ENCODE data around the gene ANO8. TPM values are rescaled to one million over a fixed set of nuclear protein-coding genes. Genes with fewer than 3 reads are reported as not detected.
A peak's percentile ranks its signal among the peaks of the same experiment; 100 is the strongest.

ANO8 gene
- total and polyA plus RNA-seq, 8 donors = 9.8 to 21.0 (median 12.2) TPM

DNA sequence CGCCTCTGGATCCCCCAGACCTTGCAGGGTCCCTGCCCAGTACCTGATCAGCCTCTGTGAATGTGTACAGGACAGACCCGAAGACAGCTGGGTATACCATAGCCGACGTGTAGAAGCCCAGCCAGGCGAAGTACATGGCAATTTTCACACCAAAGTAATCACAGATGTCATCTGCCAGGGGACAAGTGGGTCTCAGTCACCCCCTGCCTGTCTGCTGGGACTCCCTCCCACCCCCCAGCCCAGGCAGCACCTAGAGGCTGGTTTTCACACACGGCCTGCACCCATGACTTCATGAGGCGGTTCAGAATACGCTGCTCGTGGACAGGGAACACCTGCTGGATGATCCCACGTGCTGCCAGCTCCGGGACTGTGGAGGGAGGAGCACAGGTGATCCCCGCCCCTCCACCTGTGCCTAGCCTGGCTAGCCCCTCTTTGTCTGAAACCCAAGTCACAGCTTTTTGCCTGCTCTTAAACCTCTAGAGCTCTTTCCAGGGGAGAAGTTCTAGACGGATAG lies 3.6 kb downstream of the ANO8 start:
- ATAC-seq = no peak
- DNase-seq = no peak
- peaks cover 0 to 9% of the 10 kb centered on the region in 2 donors for H3K36me3 ChIP-seq
- peaks cover 4 to 54% of the 10 kb centered on the region in 2 donors for H3K4me1 ChIP-seq
- no peak overlapping the region for H3K27ac ChIP-seq
- H3K4me3 ChIP-seq = no peak overlapping the region
- TF ChIP-seq, protein P1, sequence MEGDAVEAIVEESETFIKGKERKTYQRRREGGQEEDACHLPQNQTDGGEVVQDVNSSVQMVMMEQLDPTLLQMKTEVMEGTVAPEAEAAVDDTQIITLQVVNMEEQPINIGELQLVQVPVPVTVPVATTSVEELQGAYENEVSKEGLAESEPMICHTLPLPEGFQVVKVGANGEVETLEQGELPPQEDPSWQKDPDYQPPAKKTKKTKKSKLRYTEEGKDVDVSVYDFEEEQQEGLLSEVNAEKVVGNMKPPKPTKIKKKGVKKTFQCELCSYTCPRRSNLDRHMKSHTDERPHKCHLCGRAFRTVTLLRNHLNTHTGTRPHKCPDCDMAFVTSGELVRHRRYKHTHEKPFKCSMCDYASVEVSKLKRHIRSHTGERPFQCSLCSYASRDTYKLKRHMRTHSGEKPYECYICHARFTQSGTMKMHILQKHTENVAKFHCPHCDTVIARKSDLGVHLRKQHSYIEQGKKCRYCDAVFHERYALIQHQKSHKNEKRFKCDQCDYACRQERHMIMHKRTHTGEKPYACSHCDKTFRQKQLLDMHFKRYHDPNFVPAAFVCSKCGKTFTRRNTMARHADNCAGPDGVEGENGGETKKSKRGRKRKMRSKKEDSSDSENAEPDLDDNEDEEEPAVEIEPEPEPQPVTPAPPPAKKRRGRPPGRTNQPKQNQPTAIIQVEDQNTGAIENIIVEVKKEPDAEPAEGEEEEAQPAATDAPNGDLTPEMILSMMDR (IDR thresholded peaks at IDR 0.05) = no peak
- peaks cover 0 to 2% of the 10 kb centered on the region in 2 donors for H3K9me3 ChIP-seq
- H3K27me3 ChIP-seq = peaks cover 0 to 35% of the 10 kb centered on the region in 2 donors
- intact Hi-C loops (cut with DNase I) = no loop called here

DNA sequence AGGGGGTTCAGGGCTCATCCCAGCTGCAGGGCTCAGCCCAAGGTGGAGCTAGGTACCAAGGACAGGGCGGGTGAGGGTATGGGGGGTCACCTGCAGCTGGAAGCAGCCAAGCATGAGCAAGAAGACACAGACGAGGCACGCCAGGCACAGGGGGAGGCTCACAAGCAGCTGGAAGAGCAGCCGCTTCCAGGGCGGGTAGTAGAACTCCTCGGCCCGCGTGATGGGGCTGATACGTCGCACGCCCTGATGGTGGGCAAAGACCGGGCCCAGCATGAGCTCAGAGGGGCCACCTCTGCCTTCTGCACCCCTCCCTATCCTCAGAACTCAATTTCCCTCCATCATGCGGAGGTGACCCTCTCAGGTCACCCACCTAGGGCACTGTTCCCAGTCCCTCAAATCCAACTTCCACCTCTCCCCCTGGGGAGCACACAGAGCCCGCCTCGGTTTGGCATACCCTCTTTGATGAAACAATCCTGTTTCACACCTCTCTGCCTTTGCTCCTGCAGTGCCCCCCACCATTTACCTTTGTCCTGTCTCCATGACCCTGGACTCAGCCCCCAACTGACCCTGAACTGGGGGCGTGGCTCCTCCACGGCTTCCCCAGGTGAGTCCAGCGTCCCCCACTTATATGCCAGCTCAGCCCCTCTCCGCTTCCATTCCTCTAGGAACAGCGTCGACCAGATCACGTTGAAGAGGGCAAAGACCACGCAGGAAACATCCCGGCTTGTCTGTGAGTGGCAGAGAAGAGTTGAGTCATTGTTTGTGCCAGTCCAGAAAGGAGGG lies 4.2 kb downstream of the ANO8 start:
- Histone ChIP-seq H3K27ac (no peak overlapping the region), H3K9me3 (peaks cover 0 to 2% of the 10 kb centered on the region in 2 donors), H3K36me3 (peaks cover 0 to 9% of the 10 kb centered on the region in 2 donors), H3K4me1 (peaks cover 0 to 47% of the 10 kb centered on the region in 2 donors), H3K27me3 (peaks cover 0 to 35% of the 10 kb centered on the region in 2 donors), H3K4me3 (no peak overlapping the region)
- ATAC-seq = no peak
- DNase-seq = no peak
- intact Hi-C loops (cut with DNase I) = no loop called here
- TF ChIP-seq, protein P1 (IDR thresholded peaks at IDR 0.05) = no peak

GRCh38 chr19:17329366-17330261 lies 5.0 kb downstream of the ANO8 start:
- Histone ChIP-seq H3K4me1 (peaks cover 0 to 41% of the 10 kb centered on the region in 2 donors), H3K36me3 (peaks cover 0 to 15% of the 10 kb centered on the region in 2 donors), H3K27ac (no peak overlapping the region), H3K4me3 (no peak overlapping the region), H3K9me3 (peaks cover 0 to 2% of the 10 kb centered on the region in 2 donors), H3K27me3 (peaks cover 0 to 35% of the 10 kb centered on the region in 2 donors)
- TF ChIP-seq, protein P1 (IDR thresholded peaks at IDR 0.05) = no peak
- intact Hi-C loops (cut with DNase I) = no loop called here
- no peak for ATAC-seq
- DNase-seq = no peak

- DNase-seq = no peak
- intact Hi-C loops (cut with DNase I) = no loop called here
These were observed 5.9 kb downstream of the ANO8 start for GRCh38 chr19:17328517-17329365.

More at GRCh38 chr19:17328517-17329365, 5.9 kb downstream of the ANO8 start:
- Histone ChIP-seq H3K9me3 (peaks cover 0 to 2% of the 10 kb centered on the region in 2 donors), H3K4me3 (peak overlapping the region; percentile 17 to 38), H3K27ac (peak overlapping the region in 1 of 2 donors; percentile 50), H3K36me3 (peaks cover 0 to 16% of the 10 kb centered on the region in 2 donors), H3K4me1 (peaks cover 0 to 41% of the 10 kb centered on the region in 2 donors), H3K27me3 (peaks cover 0 to 40% of the 10 kb centered on the region in 2 donors)
- peak; percentile 1 for ATAC-seq
- TF ChIP-seq, protein P1 (IDR thresholded peaks at IDR 0.05) = no peak
